GM12872 (cell line): ENCODE measurements around the gene C1orf52.

Source experiments
- CTCF ChIP-seq: IDR thresholded peaks from 3 replicates; pipeline ENCODE4 v1.5.1; 2011; ENCODE audit warnings: low read depth, mild to moderate bottlenecking, low read length, moderate library complexity; ENCODE audit not compliant: insufficient read depth

The C1orf52 gene

DNA sequence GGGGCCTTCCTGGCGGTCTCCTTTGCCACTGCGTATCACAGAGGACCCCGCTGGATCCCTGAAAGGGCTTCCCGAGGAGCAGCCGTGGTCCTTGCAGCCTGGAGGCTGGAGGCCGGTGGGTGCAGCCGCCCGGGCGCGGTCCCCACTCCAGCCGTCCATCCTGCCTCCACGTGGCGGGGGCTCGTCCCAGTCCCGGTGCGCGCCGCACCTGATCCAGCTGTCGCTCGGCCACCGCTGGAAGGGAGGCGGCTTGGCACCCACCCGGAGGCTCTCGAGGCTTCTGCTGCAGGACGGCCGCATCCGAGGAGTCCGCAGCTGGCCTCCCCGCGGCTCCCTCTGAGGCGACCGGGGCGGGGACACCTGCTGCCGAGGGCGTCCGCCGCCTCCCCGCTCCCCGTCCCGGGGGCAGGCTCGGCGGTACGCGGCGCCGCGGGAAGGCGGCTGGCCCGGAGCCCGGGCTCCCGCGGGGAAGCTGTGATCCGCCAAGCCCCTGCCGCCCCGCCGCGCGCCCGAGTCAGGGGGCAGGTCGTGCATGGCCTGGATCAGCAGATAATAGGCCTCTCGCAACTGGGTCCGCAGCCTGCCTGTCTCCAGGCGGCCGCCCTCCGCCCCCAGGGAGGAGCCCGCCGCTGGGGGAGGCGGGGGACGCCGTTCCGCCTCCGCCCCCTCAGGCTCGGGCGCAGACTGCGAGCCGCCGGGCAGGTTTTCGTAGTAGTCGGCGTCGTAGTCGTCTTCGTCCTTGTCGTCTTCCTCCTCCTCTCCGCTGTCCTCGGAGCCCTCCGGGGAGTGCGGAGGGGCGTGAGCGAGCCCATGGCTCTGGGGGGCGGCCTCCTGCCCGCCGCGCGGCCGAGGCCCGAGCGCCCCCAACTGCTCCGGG lies 58.8 kb downstream of the C1orf52 start, which contains the start of gene SYDE2:
Gene SYDE2 (minus strand): TSS at position 554 of the 877 bp plus-strand sequence. CDS start 20 bp downstream, at position 534.
- no peak for TF ChIP-seq CTCF
